Measurements from ENCODE around the gene SPAG4.

GRCh38 chr20:35604449-35604747 lies 11.2 kb upstream of the SPAG4 start:
- TF ChIP-seq, protein P1, sequence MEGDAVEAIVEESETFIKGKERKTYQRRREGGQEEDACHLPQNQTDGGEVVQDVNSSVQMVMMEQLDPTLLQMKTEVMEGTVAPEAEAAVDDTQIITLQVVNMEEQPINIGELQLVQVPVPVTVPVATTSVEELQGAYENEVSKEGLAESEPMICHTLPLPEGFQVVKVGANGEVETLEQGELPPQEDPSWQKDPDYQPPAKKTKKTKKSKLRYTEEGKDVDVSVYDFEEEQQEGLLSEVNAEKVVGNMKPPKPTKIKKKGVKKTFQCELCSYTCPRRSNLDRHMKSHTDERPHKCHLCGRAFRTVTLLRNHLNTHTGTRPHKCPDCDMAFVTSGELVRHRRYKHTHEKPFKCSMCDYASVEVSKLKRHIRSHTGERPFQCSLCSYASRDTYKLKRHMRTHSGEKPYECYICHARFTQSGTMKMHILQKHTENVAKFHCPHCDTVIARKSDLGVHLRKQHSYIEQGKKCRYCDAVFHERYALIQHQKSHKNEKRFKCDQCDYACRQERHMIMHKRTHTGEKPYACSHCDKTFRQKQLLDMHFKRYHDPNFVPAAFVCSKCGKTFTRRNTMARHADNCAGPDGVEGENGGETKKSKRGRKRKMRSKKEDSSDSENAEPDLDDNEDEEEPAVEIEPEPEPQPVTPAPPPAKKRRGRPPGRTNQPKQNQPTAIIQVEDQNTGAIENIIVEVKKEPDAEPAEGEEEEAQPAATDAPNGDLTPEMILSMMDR (IDR thresholded peaks at IDR 0.05) = peak in 1 of 7 experiments; percentile 22
- TF ChIP-seq POLR2A (IDR thresholded peaks at IDR 0.05) (no peak), POLR2AphosphoS5 (IDR thresholded peaks at IDR 0.05) (no peak)
